Stomach smooth muscle (tissue), 2 donors: ENCODE results near the gene SH3YL1.

Source experiments
- H3K27ac ChIP-seq: one replicate; pipeline ENCODE4 v1.7.0; 2013; ENCODE audit warnings: mild to moderate bottlenecking, low read length, inconsistent platforms
- H3K27me3 ChIP-seq, 2 donors: one replicate each; pipeline ENCODE4 v1.7.0; 2013; ENCODE audit warnings: low read length in 2 of 2; ENCODE audit not compliant: insufficient read depth in 2 of 2, control insufficient read depth in 1 of 2
- H3K36me3 ChIP-seq, 2 donors: one replicate each; pipeline ENCODE4 v1.7.0; 2013; ENCODE audit warnings: low read length in 2 of 2; ENCODE audit not compliant: control insufficient read depth in 2 of 2, insufficient read depth in 2 of 2
- H3K4me1 ChIP-seq: one replicate; pipeline ENCODE4 v1.7.0; 2013; ENCODE audit warnings: low read length; ENCODE audit not compliant: control insufficient read depth, insufficient read depth
- H3K4me3 ChIP-seq, 2 donors: one replicate each; pipeline ENCODE4 v1.7.0; 2013; ENCODE audit warnings: low read length in 2 of 2
- H3K9ac ChIP-seq, 2 donors: one replicate each; pipeline ENCODE4 v1.7.0; 2013; ENCODE audit warnings: low read length in 2 of 2, mild to moderate bottlenecking in 1 of 2
- H3K9me3 ChIP-seq, 2 donors: one replicate each; pipeline ENCODE4 v1.7.0; 2013; ENCODE audit warnings: low read length in 2 of 2; ENCODE audit not compliant: control insufficient read depth in 2 of 2
- donor health status: healthy.
- donor health status: Pancreatic carcinoma.

SH3YL1 gene

GRCh38 chr2:288758-289361 lies 25.0 kb upstream of the SH3YL1 start:
- Histone ChIP-seq H3K4me3 (peak overlapping the region; percentile 73 to 74), H3K4me1 (peaks cover 20% of the 10 kb centered on the region), H3K27me3 (peaks cover 16 to 33% of the 10 kb centered on the region in 2 donors), H3K36me3 (peaks cover 0 to 2% of the 10 kb centered on the region in 2 donors), H3K9ac (no peak overlapping the region), H3K27ac (no peak overlapping the region), H3K9me3 (no peaks in the 10 kb centered on the region)

- Histone ChIP-seq H3K9ac (no peak within 1 kb of the TSS), H3K27ac (no peak within 1 kb of the TSS)
These were observed 24.3 kb upstream of the SH3YL1 start, which contains the start of gene ALKAL2 for GRCh38 chr2:287911-288757. Gene ALKAL2, minus strand, starts transcription at chr2:288091. Its CDS starts 256 bp downstream, at chr2:287835.

GRCh38 chr2:287471-287885 lies 23.6 kb upstream of the SH3YL1 start:
- H3K27me3 ChIP-seq, result peaks cover 15 to 33% of the 10 kb centered on the region in 2 donors
- H3K4me3 ChIP-seq, result peak overlapping the region in 1 of 2 donors; percentile 57
- peaks cover 0 to 2% of the 10 kb centered on the region in 2 donors for H3K36me3 ChIP-seq
- peaks cover 20% of the 10 kb centered on the region for H3K4me1 ChIP-seq
- no peak overlapping the region for H3K27ac ChIP-seq
- no peak overlapping the region for H3K9ac ChIP-seq
- H3K9me3 ChIP-seq, result no peaks in the 10 kb centered on the region

More at GRCh38 chr2:287911-288757, 24.3 kb upstream of the SH3YL1 start, which contains the start of gene ALKAL2:
- Histone ChIP-seq H3K4me1 (peaks cover 20% of the 10 kb centered on the region), H3K9me3 (no peaks in the 10 kb centered on the region), H3K27me3 (peaks cover 16 to 33% of the 10 kb centered on the region in 2 donors), H3K4me3 (peak within 1 kb of the TSS in 1 of 2 donors; percentile 57), H3K36me3 (peaks cover 0 to 2% of the 10 kb centered on the region in 2 donors)

GRCh38 chr2:286774-287392 lies 23.1 kb upstream of the SH3YL1 start:
- Histone ChIP-seq H3K4me1 (peaks cover 20% of the 10 kb centered on the region), H3K4me3 (peak overlapping the region in 1 of 2 donors; percentile 57), H3K9ac (no peak overlapping the region), H3K27me3 (peaks cover 12 to 33% of the 10 kb centered on the region in 2 donors), H3K36me3 (peaks cover 0 to 8% of the 10 kb centered on the region in 2 donors), H3K9me3 (no peaks in the 10 kb centered on the region), H3K27ac (no peak overlapping the region)

- no peaks in the 10 kb centered on the region for H3K9me3 ChIP-seq
- no peak overlapping the region for H3K27ac ChIP-seq
- peaks cover 12 to 27% of the 10 kb centered on the region in 2 donors for H3K27me3 ChIP-seq
- no peak overlapping the region for H3K9ac ChIP-seq
- H3K4me3 ChIP-seq, result no peak overlapping the region
- H3K36me3 ChIP-seq, result peaks cover 3 to 12% of the 10 kb centered on the region in 2 donors
- H3K4me1 ChIP-seq, result peaks cover 20% of the 10 kb centered on the region
These were observed 22.2 kb upstream of the SH3YL1 start for GRCh38 chr2:286035-286434.

GRCh38 chr2:285531-285930 lies 21.7 kb upstream of the SH3YL1 start:
- peaks cover 12 to 22% of the 10 kb centered on the region in 2 donors for H3K27me3 ChIP-seq

GRCh38 chr2:284896-285492 lies 21.2 kb upstream of the SH3YL1 start:
- Histone ChIP-seq H3K36me3 (peaks cover 3 to 17% of the 10 kb centered on the region in 2 donors), H3K27ac (no peak overlapping the region), H3K4me1 (peaks cover 19% of the 10 kb centered on the region), H3K9me3 (no peaks in the 10 kb centered on the region), H3K4me3 (no peak overlapping the region), H3K27me3 (peaks cover 12 to 20% of the 10 kb centered on the region in 2 donors), H3K9ac (no peak overlapping the region)

More at GRCh38 chr2:285531-285930, 21.7 kb upstream of the SH3YL1 start:
- Histone ChIP-seq H3K9ac (no peak overlapping the region), H3K4me1 (peaks cover 20% of the 10 kb centered on the region), H3K4me3 (no peak overlapping the region), H3K9me3 (no peaks in the 10 kb centered on the region), H3K36me3 (peaks cover 3 to 15% of the 10 kb centered on the region in 2 donors), H3K27ac (no peak overlapping the region)

GRCh38 chr2:283996-284794 lies 20.4 kb upstream of the SH3YL1 start:
- H3K4me1 ChIP-seq, result peaks cover 11% of the 10 kb centered on the region
- H3K27ac ChIP-seq, result no peak overlapping the region
- H3K36me3 ChIP-seq, result peaks cover 3 to 17% of the 10 kb centered on the region in 2 donors
- peaks cover 8 to 13% of the 10 kb centered on the region in 2 donors for H3K27me3 ChIP-seq
- H3K9ac ChIP-seq, result no peak overlapping the region
- no peak overlapping the region for H3K4me3 ChIP-seq
- H3K9me3 ChIP-seq, result no peaks in the 10 kb centered on the region

GRCh38 chr2:282371-283263 lies 18.8 kb upstream of the SH3YL1 start:
- Histone ChIP-seq H3K4me1 (peaks cover 5% of the 10 kb centered on the region), H3K9ac (no peak overlapping the region), H3K27me3 (peaks cover 7 to 10% of the 10 kb centered on the region in 2 donors), H3K9me3 (no peaks in the 10 kb centered on the region), H3K4me3 (no peak overlapping the region), H3K36me3 (peaks cover 10 to 29% of the 10 kb centered on the region in 2 donors), H3K27ac (no peak overlapping the region)
